HFFc6 (cell line): ENCODE data around the gene ARHGEF16. TPM values are rescaled to one million over a fixed set of nuclear protein-coding genes. Genes with fewer than 3 reads are reported as not detected.

Experiments
- DNase-seq: peaks from one replicate; pipeline ENCODE4 v3.0.0-alpha.2; 2018
- H3K27ac Mint-ChIP-seq: 2 replicates; pipeline ENCODE4 v1.8.0; 2020; ENCODE audit warnings: mild to moderate bottlenecking, mixed read lengths
- H3K27me3 Mint-ChIP-seq: 2 replicates; pipeline ENCODE4 v1.8.0; 2021; ENCODE audit warnings: mild to moderate bottlenecking, moderate library complexity, mixed read lengths; ENCODE audit not compliant: insufficient read depth
- H3K36me3 Mint-ChIP-seq: 2 replicates; pipeline ENCODE4 v1.8.0; 2021; ENCODE audit warnings: low read depth, mixed read lengths
- H3K4me1 Mint-ChIP-seq: 2 replicates; pipeline ENCODE4 v1.8.0; 2020; ENCODE audit warnings: low read depth, mixed read lengths
- H3K4me3 Mint-ChIP-seq: 2 replicates; pipeline ENCODE4 v1.8.0; 2020; ENCODE audit warnings: mild to moderate bottlenecking, moderate library complexity, mixed read lengths
- H3K9me3 Mint-ChIP-seq: 2 replicates; pipeline ENCODE4 v1.8.0; 2020; ENCODE audit warnings: mild to moderate bottlenecking, mixed read lengths
- CTCF ChIP-seq: fragments of 200-600 bp; sonication (generic); IDR thresholded peaks from 2 replicates; pipeline ENCODE4 v1.5.0; 2021; ENCODE audit warnings: antibody characterized with exemption, mild to moderate bottlenecking
- total RNA-seq, 6 experiments: library from RNA; stranded (reverse); fragmentation: NEBNext Ultra II Directional; extraction: Animal tissue kit (Norgen Biotek cat#: 25700); gene quantifications; 2 replicates in 1 of 6; 3 replicates in 5 of 6; pipeline ENCODE4 v1.2.3, GENCODE V29; 2021

Gene ARHGEF16
- total RNA-seq, 6 experiments from 2014 or later: 0.08 to 0.18 (median 0.17) TPM; not detected in 3

GRCh38 chr1:3444736-3445135 lies 9.7 kb upstream of the ARHGEF16 start:
- Mint-ChIP-seq H3K27me3 (peaks cover 51% of the 10 kb centered on the region), H3K9me3 (no peaks in the 10 kb centered on the region), H3K4me1 (no peaks in the 10 kb centered on the region)

GRCh38 chr1:3450202-3450863 lies 4.1 kb upstream of the ARHGEF16 start:
- no peak for TF ChIP-seq CTCF
- Mint-ChIP-seq H3K27me3 (peaks cover 13% of the 10 kb centered on the region), H3K4me1 (no peaks in the 10 kb centered on the region), H3K36me3 (no peaks in the 10 kb centered on the region), H3K27ac (no peak overlapping the region), H3K9me3 (no peaks in the 10 kb centered on the region), H3K4me3 (no peak overlapping the region)
- DNase-seq: no peak

More at GRCh38 chr1:3444736-3445135, 9.7 kb upstream of the ARHGEF16 start:
- Mint-ChIP-seq H3K27ac (no peak overlapping the region), H3K36me3 (no peaks in the 10 kb centered on the region), H3K4me3 (no peak overlapping the region)
- DNase-seq: no peak
- no peak for TF ChIP-seq CTCF

GRCh38 chr1:3450983-3451382 lies 3.5 kb upstream of the ARHGEF16 start:
- no peaks in the 10 kb centered on the region for H3K9me3 Mint-ChIP-seq
- TF ChIP-seq CTCF: no peak
- no peak overlapping the region for H3K27ac Mint-ChIP-seq
- no peak for DNase-seq
- H3K36me3 Mint-ChIP-seq: no peaks in the 10 kb centered on the region
- H3K27me3 Mint-ChIP-seq: peaks cover 10% of the 10 kb centered on the region
- no peaks in the 10 kb centered on the region for H3K4me1 Mint-ChIP-seq
- H3K4me3 Mint-ChIP-seq: no peak overlapping the region

GRCh38 chr1:3451994-3452865 lies 2.2 kb upstream of the ARHGEF16 start:
- Mint-ChIP-seq H3K4me3 (no peak overlapping the region), H3K36me3 (no peaks in the 10 kb centered on the region), H3K9me3 (no peaks in the 10 kb centered on the region), H3K27me3 (peaks cover 10% of the 10 kb centered on the region), H3K4me1 (no peaks in the 10 kb centered on the region), H3K27ac (no peak overlapping the region)
- TF ChIP-seq CTCF: no peak
- no peak for DNase-seq

GRCh38 chr1:3452866-3453175 lies 1.6 kb upstream of the ARHGEF16 start:
- Mint-ChIP-seq H3K9me3 (no peaks in the 10 kb centered on the region), H3K4me1 (no peaks in the 10 kb centered on the region), H3K27ac (no peak overlapping the region)

More at GRCh38 chr1:3452866-3453175, 1.6 kb upstream of the ARHGEF16 start:
- Mint-ChIP-seq H3K36me3 (no peaks in the 10 kb centered on the region), H3K4me3 (no peak overlapping the region), H3K27me3 (peaks cover 12% of the 10 kb centered on the region)
- TF ChIP-seq CTCF: no peak
- DNase-seq: no peak
